GM12874 (cell line): ENCODE measurements around the gene OPALIN.

ENCODE experiments used
- CTCF ChIP-seq: IDR thresholded peaks from 2 replicates; pipeline ENCODE4 v1.5.1; 2011; ENCODE audit warnings: low read depth, mild to moderate bottlenecking, control low read depth, low read length, moderate library complexity; ENCODE audit not compliant: insufficient read depth

OPALIN gene

DNA sequence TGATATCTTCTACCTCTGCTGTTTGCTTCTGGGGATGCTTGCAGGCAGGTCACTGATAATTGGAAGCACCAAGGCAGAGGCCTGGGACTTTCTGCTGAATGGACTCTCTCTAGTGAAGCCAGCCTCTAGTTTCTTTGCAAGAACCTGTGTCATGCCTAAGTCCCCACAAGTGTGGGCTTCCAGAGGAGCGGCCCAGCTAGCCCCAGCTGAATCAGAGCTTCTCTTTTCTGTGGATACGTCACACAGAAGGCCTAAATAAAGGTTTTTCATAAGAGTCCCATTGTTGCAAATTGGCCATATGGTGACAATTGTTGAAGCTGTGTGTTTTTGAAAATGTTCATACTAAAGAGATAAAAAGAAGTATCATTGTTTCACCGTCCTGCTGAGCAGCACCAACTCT lies 6.8 kb upstream of the OPALIN start:
- no peak for TF ChIP-seq CTCF

- TF ChIP-seq CTCF = no peak
These were observed 2.0 kb upstream of the OPALIN start for GRCh38 chr10:96360766-96361165.

- no peak for TF ChIP-seq CTCF
These were observed 1.5 kb upstream of the OPALIN start for GRCh38 chr10:96360331-96360730.

GRCh38 chr10:96359616-96360015 lies 814 bp upstream of the OPALIN start:
- no peak for TF ChIP-seq CTCF

DNA sequence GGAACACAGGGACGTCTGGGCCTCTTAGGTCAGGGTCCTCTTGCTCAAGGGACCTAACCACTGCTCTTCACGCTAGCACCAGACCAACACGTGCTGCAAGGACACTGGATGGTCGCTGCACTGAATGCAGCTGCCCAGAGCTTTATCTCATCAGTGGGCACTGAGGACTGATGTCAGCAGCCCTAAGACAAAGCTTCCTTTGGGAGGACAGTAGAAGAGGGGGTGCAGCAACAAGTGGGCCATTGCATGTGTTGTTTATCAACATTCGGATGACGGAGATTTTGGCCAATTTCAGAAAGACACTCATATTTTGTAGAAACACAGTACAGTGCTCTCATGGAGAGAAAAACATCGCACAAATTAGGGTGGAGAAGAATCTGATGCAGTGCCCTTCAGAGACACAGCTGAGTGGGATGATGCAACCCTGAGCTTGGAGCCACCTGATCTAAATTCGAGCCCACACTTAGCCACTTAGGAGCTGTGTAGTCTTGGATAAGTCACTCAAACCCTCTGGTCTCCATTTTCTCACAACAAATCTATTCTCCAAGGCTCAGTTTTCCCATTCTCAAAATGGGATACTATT lies 1.7 kb downstream of the OPALIN start:
- TF ChIP-seq CTCF = no peak

DNA sequence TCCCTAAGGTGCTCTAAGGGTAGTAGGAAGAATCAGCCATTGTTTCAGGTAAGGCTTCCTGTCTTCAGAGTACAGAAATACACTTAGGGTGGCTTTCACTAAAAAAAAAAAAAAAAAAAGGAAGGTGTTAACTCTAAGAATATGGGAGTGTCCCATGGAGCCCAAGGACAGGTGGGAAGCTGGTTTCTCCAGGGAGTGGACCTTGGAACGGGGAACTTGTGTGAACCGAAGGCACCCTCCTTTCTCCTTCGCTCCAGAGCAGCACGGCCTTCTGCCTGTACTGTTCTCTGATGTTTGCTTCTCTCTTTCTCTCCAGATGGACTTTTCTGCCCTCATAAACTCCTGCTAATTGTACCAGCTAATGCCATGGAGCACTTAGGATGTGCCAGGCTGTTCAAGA lies 6.2 kb downstream of the OPALIN start:
- no peak for TF ChIP-seq CTCF

DNA sequence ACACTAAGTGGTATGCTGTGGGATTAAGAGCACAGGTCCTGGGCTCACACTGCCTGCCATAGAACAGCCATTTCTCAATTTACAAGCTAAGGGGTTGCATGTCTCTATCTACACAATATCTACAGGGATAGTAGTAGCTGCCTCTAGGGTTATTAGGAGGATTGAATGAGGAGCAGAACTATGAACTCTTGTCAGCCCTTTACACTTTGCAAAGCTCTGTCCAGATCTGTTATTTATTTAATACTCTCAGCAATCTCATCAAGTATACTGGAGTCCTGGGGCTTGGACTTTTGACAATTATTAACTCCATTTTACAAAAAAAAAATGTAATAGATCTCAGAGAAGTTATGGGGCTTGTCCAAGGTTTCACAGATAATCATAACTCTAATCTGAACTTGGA lies 6.8 kb downstream of the OPALIN start:
- TF ChIP-seq CTCF = no peak
